ENCODE measurements around the gene LRRC27.

LRRC27 gene

DNA sequence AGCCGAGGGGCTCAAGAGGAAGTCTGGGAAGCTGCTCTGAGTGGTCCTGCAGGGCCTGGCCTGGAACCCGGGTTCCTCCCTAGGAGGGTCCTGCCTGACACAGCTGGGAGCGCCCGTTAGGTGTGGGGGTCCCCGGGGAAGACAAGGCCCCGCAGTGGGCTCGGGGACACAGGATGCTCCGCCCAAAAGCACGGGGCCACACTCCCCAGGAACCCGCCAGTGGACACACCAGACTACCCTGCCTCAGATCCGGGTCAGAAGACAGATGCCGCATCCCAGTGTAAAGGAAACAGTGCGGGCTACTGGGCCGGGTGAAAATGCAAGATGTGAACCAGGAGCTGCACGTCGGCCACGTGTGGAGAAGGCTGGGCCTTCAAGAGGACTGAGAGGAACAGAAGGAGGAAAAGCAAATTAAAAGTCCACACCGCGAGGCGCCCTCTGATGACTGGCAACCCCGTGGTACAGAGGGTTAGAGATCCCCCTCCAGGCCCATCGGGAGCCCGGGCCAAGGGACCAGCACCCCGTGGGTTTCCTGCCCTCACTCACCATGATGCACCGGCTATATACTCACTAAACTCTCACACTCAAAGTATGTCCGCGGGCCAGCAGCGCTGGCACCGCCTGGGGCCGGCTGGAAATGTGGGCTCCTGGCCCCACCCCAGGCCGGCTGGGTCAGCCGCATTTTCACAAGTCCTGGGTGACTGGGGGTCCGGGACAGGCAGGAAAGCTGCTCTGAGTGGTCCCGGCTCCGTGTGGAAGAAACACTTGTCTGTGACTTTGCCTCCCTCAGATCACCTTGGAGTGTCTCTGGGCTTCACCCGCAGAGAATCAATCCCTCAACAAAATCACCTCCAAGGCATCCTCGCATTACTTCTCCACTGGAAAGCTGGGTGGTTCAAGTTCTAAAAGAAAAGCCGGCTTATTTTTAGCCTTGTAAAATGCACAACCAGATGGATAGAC, 30.3 kb upstream of the LRRC27 start:
- no peak for DNase-seq (ENCODE audit: low read depth)

DNA sequence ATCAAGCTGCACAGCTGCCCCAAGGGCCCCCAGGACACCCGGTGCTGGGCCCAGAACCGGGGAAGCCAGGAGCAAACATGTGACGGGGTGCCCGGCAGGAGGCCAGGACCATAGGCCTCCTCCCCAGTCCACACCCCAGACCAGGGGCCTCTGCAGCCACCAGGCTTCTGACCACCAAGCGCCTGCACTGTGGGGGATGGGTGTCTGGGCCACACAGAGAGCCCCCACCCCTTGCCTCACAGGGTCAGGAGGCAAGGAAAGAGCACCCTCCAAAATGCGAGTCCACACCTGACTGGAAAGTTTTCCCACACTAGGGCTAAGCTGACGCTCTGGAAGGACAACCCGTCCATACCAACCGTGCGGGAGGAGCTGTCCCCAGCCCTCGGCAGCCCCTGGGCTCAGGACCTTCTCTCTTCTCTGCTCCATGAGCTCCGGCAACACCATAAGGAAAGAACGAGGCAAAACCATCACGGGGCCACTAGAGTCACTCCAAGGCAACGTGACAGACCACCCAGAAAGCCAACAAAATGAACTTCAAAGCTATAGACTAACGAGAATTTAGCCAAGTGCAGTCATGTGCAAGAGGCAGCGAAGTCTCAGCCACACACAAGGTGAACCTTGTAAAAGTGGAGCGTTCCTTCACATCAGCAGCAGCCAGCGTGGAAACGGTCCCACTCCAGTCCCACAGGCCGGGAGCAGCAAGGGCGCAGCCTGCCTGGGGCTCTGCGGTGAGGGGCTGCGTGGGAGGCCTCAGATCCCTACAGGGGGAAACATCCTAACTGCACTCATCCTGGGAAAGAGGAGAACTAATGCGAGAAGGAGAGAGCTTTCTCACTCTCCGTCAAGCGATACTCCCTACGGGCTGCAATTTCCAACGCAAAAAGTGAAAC, 29.3 kb upstream of the LRRC27 start:
- no peak for DNase-seq (ENCODE audit: low read depth)

DNA sequence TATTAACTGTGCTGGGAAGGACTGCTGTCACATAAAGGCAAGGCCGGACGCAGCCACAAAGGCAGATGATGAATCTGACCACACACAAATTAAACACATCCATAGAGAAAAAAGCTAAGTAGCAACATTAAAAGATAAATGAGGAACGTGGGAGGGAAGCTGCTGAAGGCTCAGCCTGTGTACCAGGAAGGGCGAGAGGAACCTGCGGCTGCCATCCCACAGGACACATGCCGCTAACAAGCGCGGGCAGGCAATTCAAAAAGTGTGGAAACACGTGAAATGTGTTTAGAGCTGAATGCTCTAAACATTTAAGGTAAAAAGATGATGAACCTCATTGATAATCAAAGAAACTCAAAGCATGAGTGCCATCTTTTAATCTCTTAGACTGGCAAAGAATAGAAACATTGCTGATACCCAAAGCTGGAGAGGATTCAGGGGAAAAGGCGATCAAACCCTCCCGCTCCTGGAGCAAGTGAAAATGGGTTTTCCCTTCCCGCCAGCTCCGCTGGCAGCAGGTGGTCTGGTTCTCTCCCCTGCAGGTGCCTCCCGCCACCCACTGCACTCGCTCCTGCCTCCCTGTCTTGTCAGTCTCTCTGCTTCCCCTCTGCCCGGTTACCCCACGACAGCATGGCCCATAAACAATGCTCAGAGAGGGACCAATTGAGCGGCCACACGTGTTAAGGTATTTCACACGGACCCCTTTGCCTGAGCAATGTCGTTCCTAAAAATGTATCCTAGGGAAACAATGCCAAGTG, 28.5 kb upstream of the LRRC27 start:
- DNase-seq (ENCODE audit: low read depth), result no peak

DNA sequence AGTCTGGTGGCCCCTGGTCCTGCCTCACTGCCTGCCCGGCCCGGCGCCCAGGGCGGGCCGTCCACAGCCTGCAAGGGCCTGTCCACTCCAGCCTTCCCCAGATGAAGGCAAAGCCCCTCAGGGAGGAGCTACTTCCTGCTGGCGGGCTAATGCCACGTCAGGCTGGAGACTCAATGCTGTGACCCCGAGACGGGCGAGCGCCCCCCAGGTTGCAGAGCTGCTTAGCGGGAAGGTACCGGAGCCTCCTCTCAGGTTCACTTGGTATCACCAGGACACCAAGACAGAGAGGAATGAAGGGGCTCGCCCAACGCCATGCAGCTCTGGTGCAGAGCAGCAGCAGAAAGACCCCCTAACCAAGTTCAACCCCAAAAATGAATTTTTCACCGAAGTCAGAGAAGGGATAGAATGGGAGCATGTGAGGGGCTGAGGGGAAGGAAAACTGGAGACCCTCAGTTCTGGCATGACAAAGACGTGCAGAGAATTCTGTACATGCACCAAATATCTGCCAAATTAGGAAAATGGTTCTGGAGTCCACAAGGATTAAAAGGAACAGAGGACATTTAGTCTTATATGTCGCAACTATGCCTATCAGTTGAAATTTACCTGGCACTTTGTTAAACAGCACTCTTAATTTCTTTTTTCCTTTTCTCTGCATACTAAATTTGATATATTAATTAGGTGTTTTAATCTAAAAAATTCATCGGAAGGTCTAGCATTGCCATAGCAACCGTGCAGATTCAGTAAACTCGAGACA, 27.1 kb upstream of the LRRC27 start:
- DNase-seq (ENCODE audit: low read depth), result no peak

DNA sequence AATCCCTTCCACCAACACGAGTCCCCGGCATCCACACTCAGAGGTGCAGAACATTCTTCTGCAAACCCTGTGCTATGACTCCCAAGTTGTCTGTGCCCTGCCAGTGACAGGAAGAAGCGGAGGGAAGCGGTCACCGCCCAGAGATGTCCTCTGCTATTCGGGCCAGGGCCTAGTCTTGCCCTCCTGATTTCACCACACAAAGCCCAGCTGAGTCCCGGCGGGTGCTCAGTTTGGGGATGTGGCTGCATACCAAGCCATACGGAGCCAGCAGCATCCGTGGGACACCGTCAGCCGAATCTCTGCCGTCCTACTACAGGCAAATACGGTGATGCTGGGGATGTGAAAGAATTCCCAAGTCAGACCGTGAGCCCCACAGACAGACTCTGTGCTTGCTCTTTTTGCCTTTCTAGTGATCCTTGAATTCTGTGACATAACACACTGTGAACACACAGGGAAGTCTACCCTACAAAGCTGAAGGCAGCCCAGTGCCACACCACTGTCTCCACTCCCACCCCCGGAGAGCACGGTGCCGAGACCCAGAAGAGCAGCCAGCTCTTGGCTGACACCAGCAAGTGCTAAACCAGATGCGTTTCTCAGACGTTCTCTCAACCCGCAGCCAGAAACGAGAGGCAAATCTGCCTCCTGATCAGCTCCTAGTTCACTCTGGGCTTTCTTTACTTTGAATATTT, 26.2 kb upstream of the LRRC27 start:
- no peak for DNase-seq (ENCODE audit: low read depth)

DNA sequence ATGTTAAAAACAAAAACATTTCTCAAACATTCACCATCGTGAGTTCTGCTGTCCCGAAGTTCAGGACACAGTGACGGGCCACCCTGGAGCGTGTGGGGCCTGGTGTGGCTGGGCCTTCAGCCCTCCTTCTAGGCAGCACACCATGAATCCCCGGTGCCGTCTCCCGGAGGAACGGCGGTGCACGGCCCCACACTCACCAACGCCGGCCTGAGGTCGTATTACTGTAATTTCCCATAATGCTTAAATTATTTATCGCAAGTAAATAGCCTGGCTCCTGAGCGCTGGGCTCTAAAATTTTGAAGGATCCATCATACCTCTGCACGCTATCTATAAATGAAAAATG, 25.7 kb upstream of the LRRC27 start:
- no peak for DNase-seq (ENCODE audit: low read depth)

DNA sequence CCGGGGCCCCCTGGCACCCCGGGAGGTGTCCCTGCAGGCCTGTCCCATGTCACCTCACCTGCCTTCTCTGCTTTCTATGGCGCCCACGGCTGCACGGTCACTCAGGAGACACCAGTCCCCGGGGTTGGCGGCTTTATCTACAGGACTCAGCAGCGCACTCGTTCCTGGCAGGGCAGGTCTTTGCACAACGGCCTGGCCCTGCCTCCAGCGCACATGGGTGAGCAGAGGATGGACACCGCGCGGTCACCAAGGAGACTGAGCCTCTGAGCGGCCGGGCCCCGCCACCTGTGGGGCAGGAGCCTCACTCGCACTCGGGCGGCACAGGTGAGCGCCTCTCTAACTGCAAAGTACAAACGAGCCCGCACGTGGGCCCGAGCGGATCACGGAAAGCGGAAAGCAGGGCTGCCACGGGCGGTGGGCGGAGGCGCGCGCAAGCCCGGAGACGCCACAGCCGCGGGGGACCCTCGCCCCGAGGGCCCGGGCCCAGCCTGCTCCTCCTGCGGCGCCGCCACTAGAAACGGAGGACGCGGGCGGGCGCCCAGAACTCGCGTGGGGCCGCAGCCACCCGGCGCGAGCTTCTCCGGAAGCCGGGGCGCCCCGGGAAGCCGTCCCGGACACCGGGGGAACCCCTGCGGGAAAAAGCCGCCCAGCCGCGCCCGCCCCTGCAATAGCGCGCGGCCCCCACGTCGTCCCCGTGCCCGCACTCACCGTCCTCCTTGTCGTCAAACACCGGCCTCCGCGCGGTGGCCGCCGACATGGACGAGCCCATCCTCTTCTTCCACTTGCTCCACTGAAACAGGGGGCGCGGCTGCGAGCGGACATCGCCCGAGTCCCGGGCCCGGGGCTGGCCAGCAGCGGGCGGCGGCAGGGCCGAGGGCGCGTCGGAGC, 24.9 kb upstream of the LRRC27 start:
- DNase-seq (ENCODE audit: low read depth), result no peak

DNA sequence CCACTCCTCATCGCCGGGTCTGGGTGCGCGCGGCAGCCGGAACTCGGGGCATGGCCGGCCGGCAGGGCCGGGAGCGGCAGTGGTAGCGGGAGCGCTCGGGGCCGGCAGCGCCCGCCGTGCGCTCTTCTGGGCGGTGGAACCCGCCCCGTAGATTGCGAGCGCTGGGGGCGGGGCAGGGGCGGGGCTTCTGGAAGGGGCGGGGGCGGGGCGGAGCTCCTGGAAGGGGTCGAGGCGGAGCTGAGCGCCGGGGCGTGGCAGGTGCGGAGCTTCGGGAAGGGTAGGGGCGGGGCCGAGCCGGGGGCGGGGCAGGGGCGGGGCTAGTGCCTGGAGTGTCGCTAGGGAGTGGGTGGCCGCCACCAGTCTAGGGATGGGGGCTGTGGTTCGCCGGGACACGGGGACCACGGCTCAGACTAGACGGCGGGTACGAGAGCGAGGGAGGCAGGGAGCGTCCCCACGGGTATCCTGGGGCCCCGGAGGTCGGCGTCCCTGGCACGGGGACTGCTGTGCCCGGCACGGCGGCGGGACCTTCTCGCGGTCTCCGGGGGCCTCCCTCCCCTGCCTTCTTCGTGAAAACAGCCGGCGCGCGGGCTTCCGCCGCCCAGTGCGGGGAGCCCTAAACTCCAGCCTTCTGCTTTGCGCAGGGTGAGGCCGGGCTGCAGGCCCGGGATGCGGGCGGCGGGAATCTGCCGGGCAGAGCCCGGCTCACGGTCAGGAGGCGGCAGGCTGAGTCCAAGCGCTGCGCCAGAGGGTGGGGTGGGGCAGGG, 24.0 kb upstream of the LRRC27 start, which contains the start of gene STK32C:
Gene STK32C (minus strand): TSS at position 128 of the 764 bp plus-strand sequence. CDS start 117 bp downstream, at position 11.
- peak; percentile 68 for DNase-seq (ENCODE audit: low read depth)

DNA sequence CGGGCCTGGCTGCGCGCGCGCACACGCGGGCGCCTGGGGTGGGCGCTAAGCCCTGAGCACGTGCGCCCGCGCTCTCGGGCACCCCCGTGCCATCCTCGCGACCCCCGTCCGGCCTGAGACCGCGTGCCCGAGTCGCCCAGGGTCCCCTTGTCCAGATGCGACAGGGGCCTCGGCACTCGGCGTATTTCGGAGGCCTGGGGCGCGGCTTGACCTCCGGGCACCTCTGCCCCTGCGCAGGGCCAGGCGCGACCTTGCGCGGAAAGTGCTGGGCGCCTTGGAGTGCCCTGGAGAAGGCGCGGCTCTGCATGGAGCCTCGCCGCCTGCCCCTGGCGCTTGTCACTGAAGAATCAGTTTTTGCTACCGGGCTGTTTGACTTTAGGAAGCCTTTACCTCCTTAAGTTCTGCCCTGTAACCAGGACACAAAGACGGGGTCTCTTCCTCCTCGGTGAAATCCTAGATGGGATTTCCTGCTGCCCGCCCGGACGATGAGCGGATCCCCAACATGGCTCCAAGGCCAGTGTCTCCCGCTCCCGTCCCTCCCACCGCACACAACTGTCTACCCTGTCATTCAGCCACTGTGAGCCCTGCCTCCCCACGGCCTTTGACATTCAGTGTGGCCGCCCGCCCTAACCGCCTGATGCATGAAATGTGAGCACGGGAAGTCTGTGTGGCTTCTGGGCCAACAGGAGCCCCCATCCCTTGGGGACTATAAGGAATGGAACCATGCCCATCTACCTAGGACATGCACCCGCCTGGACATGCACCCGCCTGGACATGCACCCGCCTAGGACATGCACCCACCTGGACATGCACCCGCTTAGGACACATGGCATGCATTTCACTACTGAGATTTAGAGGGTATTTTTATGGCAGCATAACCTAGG, 23.2 kb upstream of the LRRC27 start:
- no peak for DNase-seq (ENCODE audit: low read depth)

DNA sequence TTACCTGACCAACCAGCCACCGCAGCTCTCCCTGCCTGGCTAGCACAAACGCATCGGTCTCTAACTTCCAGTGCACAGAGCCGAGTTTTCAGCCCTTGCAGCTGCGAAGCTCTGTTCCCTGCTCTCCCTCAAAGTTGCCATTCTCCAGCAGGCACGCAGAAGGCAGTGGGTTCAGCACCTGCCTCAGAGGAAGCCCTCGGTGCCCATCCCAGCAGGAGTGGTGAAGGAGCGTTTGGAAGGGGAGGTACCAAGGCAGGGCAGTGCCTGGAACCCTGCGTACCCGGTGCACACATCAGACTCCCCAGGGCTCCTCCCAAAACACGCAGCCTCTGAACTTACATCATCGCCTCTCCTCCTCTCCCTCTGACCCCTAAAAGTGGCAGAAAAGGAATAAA, 22.5 kb upstream of the LRRC27 start:
- DNase-seq (ENCODE audit: low read depth), result no peak

DNA sequence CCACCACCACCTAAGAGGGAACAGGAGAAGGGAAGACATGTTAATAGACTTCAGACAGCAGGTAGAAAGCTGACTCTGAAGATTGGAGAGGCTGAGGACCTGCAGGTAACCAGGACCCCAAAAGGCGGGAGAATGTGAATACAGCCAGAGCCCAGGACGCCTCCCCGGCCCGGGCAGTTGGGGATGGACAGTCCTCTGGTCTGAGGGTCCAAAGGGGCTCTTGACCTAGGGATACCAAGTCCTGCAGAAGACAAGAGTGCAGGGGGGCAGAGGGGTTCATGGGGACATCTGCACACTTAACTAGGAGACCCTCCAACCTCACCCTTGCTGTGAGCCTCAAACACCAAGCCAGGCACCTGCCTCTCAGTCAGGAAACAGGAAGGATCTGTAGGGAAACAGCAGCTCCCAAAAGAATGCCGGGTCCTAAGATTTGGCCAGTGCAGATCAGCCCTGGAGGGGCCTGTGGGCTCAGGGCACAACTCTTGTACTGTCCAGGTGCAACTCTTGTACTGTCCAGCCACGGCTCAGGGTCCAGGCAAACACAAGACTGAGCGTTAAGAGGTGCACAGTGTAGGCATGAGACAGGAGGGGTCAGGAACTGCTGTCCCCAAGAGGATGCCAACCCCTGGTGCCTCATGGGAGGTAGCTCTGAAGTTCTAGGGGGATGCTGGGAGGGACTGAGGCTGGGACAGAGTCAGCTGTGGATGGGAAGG, 22.0 kb upstream of the LRRC27 start:
- DNase-seq (ENCODE audit: low read depth), result no peak

DNA sequence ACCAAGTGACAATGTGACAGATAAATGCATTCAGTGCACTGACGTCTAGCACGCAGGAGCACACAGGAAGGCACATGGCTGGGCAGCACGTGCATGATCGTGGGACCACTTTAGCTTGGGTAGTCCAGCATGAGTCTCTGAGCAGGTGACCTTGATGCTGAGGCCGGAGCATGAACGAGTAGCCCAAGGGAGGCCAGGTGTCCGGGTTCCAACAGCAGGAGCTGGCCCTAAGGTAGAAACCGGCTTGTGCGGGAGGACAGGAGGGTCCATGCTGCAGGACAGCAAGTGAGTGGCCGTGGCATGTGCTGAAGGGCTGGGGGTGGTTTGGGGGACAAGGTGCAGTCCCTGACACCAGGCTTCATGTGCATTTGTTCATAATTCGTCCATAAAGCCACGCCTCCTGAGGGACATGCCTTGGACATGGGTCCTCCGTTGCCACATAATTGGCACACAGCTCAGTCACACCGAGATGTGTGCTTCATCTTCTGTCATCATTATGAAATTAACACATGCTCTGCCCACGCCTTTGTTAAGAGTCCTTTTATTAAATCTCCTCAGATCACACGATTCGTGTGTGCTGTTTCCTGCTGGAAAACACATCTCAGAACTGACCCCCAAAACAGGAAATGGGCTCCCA, 21.2 kb upstream of the LRRC27 start:
- DNase-seq (ENCODE audit: low read depth), result no peak

DNA sequence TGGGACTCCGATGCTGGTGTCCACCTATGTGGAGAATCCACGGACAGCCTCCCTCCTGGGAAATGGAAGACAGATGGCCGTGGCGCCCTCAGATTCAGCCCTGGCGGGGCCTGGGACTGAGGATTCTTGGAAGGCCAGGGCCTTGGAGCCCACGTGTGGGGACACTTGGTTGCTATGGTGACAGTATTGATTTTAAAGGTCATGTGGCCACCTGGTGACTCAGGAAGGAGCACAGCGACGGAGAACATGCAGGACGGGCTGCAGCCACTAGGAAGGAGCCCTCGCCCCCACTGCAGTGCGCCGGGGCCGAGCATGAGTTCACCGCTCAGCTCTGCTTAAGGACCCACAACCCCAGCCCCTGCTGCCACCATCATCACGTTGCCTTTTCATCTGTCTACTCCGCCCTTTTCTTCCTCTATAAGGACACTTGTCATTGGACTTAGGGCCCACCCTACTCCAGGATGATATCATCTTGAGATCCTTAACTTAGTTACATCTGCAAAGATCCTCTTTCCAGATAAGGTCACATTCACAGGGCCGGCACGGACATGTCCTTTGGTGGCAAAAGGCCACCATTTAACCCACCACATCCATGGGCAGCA, 20.6 kb upstream of the LRRC27 start:
- no peak for DNase-seq (ENCODE audit: low read depth)

DNA sequence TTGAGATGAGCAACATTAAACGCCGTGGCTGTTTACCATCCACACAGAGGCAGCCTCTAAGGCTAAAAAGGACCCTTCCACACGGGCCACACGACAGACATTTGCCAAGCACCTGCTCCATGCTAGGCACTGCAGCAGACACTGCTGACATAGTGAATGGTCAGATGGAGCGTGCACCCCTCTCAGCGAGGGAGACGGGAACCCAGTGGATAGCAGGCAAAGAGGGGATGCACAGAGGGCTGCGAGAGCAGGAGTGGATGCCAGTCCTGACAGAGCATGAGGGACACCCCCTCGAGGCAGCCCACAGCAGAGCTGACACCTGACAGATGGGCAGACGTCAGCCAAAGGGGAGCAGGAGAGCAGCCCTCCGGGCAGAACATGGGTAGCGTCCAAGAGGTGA, 18.7 kb upstream of the LRRC27 start:
- no peak for DNase-seq (ENCODE audit: low read depth)

DNA sequence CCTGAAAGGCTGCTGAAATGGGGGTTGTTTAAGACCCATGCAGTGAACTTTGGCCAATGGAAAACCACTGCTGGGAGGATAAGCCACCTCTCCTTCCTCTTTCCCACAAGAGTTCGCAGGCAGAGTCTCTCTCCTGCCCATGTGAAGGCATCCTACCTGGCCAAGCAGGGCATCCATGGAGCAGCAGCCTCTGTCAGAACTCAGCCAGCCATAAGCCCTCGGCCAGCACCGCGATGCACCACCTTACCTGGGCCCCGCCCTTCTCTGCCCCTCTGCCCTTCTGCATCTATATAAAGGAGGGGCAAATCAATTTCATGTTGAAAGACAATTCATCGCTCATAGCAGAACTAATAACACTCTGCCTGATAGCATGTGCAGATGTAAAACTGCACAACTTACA, 18.1 kb upstream of the LRRC27 start:
- DNase-seq (ENCODE audit: low read depth), result no peak

DNA sequence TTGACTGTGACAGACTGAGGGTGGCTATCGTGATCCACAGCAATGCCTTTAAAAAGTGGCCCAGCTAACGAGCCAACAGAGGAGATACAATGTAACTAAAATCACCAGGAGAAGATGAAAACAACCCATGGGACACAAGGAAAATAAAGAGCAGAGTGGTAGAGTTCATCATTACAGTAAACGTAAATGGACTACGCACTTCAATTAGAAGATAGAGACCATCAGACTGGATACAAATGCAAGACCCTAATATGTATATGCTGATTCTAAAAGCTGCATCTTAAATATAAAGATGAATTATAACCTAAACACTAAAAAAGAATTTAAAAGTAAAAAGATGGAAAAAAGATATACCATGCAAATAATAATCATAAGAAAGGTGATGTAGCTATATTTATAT, 17.7 kb upstream of the LRRC27 start:
- DNase-seq (ENCODE audit: low read depth), result no peak

Measured in CMK (cell line).